Uterus (tissue), 4 donors: Measurements from ENCODE around the gene AQP6. TPM values are rescaled to one million over a fixed set of nuclear protein-coding genes. Genes with fewer than 3 reads are reported as not detected.

ENCODE experiments used
- DNase-seq, 2 donors: peaks; one replicate each; pipeline ENCODE4 v3.0.0-alpha.2; 2019 to 2020
- H3K27ac ChIP-seq, 2 donors: fragments of 200-600 bp; sonication (generic); 1 replicate in 1 of 2; 2 replicates in 1 of 2; pipeline ENCODE4 v1.5.1; 2016 to 2018
- H3K27me3 ChIP-seq, 2 donors: fragments of 200-600 bp; sonication (generic); one replicate each; pipeline ENCODE4 v1.5.1; 2018 to 2019; ENCODE audit warnings: control low read depth in 1 of 2
- H3K36me3 ChIP-seq, 2 donors: fragments of 200-600 bp; sonication (generic); one replicate each; pipeline ENCODE4 v1.5.1; 2019; ENCODE audit warnings: control low read depth in 1 of 2
- H3K4me1 ChIP-seq, 2 donors: fragments of 200-600 bp; sonication (generic); one replicate each; pipeline ENCODE4 v1.5.1; 2018 to 2019; ENCODE audit warnings: control low read depth in 1 of 2
- H3K4me3 ChIP-seq, 2 donors: fragments of 200-600 bp; sonication (generic); 1 replicate in 1 of 2; 2 replicates in 1 of 2; pipeline ENCODE4 v1.5.1; 2018 to 2019; ENCODE audit warnings: mild to moderate bottlenecking in 1 of 2
- H3K9me3 ChIP-seq, 2 donors: fragments of 200-600 bp; sonication (generic); one replicate each; pipeline ENCODE4 v1.5.1; 2019; ENCODE audit warnings: control low read depth in 1 of 2
- CTCF ChIP-seq, 4 experiments: fragments of 200-600 bp in 2 of 4; fragments of 450-650 bp in 2 of 4; sonication (generic) in 2 of 4; IDR thresholded peaks; one replicate each; pipeline ENCODE4 v1.5.1; 2016 to 2019; ENCODE audit warnings: antibody characterized with exemption in 4 of 4, mild to moderate bottlenecking in 2 of 4, moderate library complexity in 1 of 4
- POLR2A ChIP-seq, 2 donors: fragments of 450-650 bp; IDR thresholded peaks; one replicate each; pipeline ENCODE4 v1.6.1; 2016; ENCODE audit warnings: antibody characterized with exemption in 2 of 2, mild to moderate bottlenecking in 1 of 2, moderate library complexity in 1 of 2
- intact Hi-C: fragments of 100-400 bp; cut with DNase I; formaldehyde crosslinking; loops from one replicate; pipeline ENCODE4 v1.15.1; 2023; ENCODE audit warnings: low total_unique reads
- total RNA-seq, 4 donors: library from RNA; depleted of rRNA in 3 of 4; stranded (reverse); fragments of >200 nt in 3 of 4; gene quantifications; one replicate each; pipeline versions ENCODE4 v1.1.0 to v1.2.4, GENCODE V29; 2014 to 2023
- donor health status: DM: yes; HTN: yes; CAD: no.

AQP6 gene
- total RNA-seq, 4 donors from 2014 or later = 0.35 TPM; not detected in 3

GRCh38 chr12:49951411-49952240 lies 21.1 kb upstream of the AQP6 start:
- no peak for DNase-seq
- no peak for TF ChIP-seq CTCF (IDR thresholded peaks at IDR 0.05)
- no peak for TF ChIP-seq POLR2A (IDR thresholded peaks at IDR 0.05)
- Histone ChIP-seq H3K27ac (no peak overlapping the region), H3K4me3 (no peak overlapping the region), H3K9me3 (no peaks in the 10 kb centered on the region), H3K36me3 (no peaks in the 10 kb centered on the region), H3K27me3 (peaks cover 0 to 3% of the 10 kb centered on the region in 2 donors), H3K4me1 (no peaks in the 10 kb centered on the region)
- intact Hi-C loops = no loop called here

- DNase-seq = no peak
- Histone ChIP-seq H3K9me3 (no peaks in the 10 kb centered on the region), H3K4me1 (no peaks in the 10 kb centered on the region), H3K4me3 (no peak overlapping the region), H3K36me3 (no peaks in the 10 kb centered on the region), H3K27ac (no peak overlapping the region), H3K27me3 (peaks cover 0 to 3% of the 10 kb centered on the region in 2 donors)
- intact Hi-C loops = no loop called here
- TF ChIP-seq CTCF (IDR thresholded peaks at IDR 0.05) (no peak), POLR2A (IDR thresholded peaks at IDR 0.05) (no peak)
These were observed 20.2 kb upstream of the AQP6 start for GRCh38 chr12:49952391-49953055.

DNA sequence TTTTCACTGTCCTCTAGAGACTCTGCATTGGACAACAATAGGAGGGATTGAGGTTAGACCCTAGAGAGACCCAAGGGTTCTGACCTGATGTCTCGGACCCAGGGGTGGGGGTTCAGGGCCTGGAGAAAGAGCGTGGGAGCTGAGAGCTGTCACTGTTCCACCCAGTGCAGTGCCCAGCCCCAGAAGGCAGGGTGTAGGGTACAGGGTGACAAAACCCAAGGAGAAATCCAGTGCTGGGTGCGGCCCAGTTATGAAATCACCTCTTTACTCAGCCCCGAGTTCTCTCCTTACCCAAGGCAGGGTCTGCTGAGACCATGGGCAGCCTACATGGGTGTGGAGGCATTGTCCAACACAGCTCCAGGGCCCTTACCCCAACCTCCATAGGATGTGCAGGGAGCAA lies 19.6 kb upstream of the AQP6 start:
- no peak overlapping the region for H3K4me3 ChIP-seq
- TF ChIP-seq CTCF (IDR thresholded peaks at IDR 0.05) (no peak), POLR2A (IDR thresholded peaks at IDR 0.05) (no peak)
- H3K4me1 ChIP-seq = no peaks in the 10 kb centered on the region
- no peaks in the 10 kb centered on the region for H3K36me3 ChIP-seq
- H3K27me3 ChIP-seq = peaks cover 0 to 3% of the 10 kb centered on the region in 2 donors
- no peaks in the 10 kb centered on the region for H3K9me3 ChIP-seq
- intact Hi-C loops = no loop called here
- no peak overlapping the region for H3K27ac ChIP-seq
- no peak for DNase-seq

DNA sequence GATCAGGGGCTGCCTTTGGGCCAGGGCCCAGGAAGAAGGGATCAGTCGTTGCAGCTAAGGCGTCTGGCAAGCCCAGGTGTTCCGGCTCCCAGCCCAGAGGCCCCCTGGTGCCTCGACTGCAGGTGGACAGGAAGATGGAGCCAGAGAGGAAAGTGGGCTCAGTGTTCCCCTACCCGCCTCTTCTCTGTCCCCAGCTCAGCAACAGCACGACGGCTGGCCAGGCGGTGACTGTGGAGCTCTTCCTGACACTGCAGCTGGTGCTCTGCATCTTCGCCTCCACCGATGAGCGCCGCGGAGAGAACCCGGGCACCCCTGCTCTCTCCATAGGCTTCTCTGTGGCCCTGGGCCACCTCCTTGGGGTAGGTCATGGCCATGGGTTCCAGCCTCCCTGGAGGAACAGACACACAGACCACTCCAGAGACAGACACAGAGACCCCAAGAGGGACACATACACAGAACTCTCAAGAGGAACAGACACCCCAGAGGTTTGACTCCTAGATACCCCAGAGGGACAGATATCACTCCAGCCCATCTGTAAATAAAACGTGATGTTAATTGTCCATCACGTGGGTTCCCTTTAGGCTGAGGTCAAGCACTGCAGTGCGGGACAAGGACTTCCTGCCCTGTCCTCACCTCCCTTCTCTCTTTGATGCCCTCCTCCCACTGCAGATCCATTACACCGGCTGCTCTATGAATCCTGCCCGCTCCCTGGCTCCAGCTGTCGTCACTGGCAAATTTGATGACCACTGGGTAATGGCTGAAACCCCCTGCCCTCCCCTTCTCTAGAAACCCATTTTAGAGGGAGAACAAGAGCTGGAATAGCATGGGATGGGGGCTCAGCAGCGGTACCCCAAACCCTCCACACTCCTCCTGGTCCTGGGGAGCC lies 18.5 kb upstream of the AQP6 start:
- peaks cover 0 to 3% of the 10 kb centered on the region in 2 donors for H3K27me3 ChIP-seq
- no peaks in the 10 kb centered on the region for H3K9me3 ChIP-seq
- no peaks in the 10 kb centered on the region for H3K36me3 ChIP-seq
- TF ChIP-seq POLR2A (IDR thresholded peaks at IDR 0.05) = no peak
- no peak for TF ChIP-seq CTCF (IDR thresholded peaks at IDR 0.05)
- intact Hi-C loops = no loop called here
- no peak overlapping the region for H3K27ac ChIP-seq
- H3K4me3 ChIP-seq = no peak overlapping the region
- no peaks in the 10 kb centered on the region for H3K4me1 ChIP-seq
- no peak for DNase-seq
